ENCODE data around the gene KRT86.

The KRT86 gene

GRCh38 chr12:52243259-52243855 is 31.1 kb upstream of the KRT86 start:
- Mint-ChIP-seq H3K27ac (peak overlapping the region; percentile 61 to 89 (median 87)), H3K9me3 (no peaks in the 10 kb centered on the region), H3K4me3 (no peak overlapping the region), H3K27me3 (ENCODE audit: low read depth) (peaks cover 56% of the 10 kb centered on the region), H3K36me3 (ENCODE audit: low read depth) (no peaks in the 10 kb centered on the region), H3K4me1 (peaks cover 43% of the 10 kb centered on the region)
- TF ChIP-seq, protein P1, sequence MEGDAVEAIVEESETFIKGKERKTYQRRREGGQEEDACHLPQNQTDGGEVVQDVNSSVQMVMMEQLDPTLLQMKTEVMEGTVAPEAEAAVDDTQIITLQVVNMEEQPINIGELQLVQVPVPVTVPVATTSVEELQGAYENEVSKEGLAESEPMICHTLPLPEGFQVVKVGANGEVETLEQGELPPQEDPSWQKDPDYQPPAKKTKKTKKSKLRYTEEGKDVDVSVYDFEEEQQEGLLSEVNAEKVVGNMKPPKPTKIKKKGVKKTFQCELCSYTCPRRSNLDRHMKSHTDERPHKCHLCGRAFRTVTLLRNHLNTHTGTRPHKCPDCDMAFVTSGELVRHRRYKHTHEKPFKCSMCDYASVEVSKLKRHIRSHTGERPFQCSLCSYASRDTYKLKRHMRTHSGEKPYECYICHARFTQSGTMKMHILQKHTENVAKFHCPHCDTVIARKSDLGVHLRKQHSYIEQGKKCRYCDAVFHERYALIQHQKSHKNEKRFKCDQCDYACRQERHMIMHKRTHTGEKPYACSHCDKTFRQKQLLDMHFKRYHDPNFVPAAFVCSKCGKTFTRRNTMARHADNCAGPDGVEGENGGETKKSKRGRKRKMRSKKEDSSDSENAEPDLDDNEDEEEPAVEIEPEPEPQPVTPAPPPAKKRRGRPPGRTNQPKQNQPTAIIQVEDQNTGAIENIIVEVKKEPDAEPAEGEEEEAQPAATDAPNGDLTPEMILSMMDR (IDR thresholded peaks at IDR 0.05; ENCODE audit: unreplicated experiment in 3 of 3): no peak

- Mint-ChIP-seq H3K4me1 (peaks cover 47% of the 10 kb centered on the region), H3K27me3 (ENCODE audit: low read depth) (peaks cover 55% of the 10 kb centered on the region), H3K9me3 (no peaks in the 10 kb centered on the region), H3K27ac (peak overlapping the region; percentile 61 to 89 (median 87)), H3K4me3 (no peak overlapping the region), H3K36me3 (ENCODE audit: low read depth) (no peaks in the 10 kb centered on the region)
- TF ChIP-seq, protein P1 (IDR thresholded peaks at IDR 0.05; ENCODE audit: unreplicated experiment in 3 of 3): no peak
Observed at GRCh38 chr12:52243856-52244614, 30.4 kb upstream of the KRT86 start.

DNA sequence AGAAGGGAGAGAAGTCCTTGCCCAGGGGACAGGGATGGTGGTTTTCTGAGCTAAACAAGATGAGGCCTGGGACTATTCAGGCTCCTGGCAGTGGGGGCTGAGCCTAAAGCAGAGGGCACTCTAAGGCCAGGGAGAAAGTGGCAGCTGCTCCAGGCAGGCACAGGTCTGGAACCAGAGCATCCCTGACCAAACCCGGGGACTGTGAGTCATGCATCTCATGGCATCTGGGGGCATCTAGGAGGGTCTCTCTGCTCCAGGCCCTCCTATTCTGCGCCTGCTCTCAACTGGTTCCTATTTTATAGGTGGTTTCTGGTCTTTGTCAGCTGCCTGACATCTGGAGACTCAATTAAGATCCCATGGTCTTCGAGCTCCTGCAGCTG is 29.8 kb upstream of the KRT86 start:
- TF ChIP-seq, protein P1 (IDR thresholded peaks at IDR 0.05; ENCODE audit: unreplicated experiment in 3 of 3): no peak
- Mint-ChIP-seq H3K27me3 (ENCODE audit: low read depth) (peaks cover 55% of the 10 kb centered on the region), H3K4me3 (no peak overlapping the region), H3K27ac (peak overlapping the region; percentile 61 to 89 (median 87)), H3K36me3 (ENCODE audit: low read depth) (no peaks in the 10 kb centered on the region), H3K4me1 (peaks cover 48% of the 10 kb centered on the region), H3K9me3 (no peaks in the 10 kb centered on the region)

GRCh38 chr12:52245259-52245961 is 29.0 kb upstream of the KRT86 start:
- H3K27ac Mint-ChIP-seq: peak overlapping the region in 1 of 3 experiments; percentile 87
- H3K4me1 Mint-ChIP-seq: peaks cover 48% of the 10 kb centered on the region
- H3K9me3 Mint-ChIP-seq: no peaks in the 10 kb centered on the region
- no peak overlapping the region for H3K4me3 Mint-ChIP-seq
- TF ChIP-seq, protein P1 (IDR thresholded peaks at IDR 0.05; ENCODE audit: unreplicated experiment in 3 of 3): no peak
- peaks cover 60% of the 10 kb centered on the region for H3K27me3 Mint-ChIP-seq (ENCODE audit: low read depth)
- no peaks in the 10 kb centered on the region for H3K36me3 Mint-ChIP-seq (ENCODE audit: low read depth)

DNA sequence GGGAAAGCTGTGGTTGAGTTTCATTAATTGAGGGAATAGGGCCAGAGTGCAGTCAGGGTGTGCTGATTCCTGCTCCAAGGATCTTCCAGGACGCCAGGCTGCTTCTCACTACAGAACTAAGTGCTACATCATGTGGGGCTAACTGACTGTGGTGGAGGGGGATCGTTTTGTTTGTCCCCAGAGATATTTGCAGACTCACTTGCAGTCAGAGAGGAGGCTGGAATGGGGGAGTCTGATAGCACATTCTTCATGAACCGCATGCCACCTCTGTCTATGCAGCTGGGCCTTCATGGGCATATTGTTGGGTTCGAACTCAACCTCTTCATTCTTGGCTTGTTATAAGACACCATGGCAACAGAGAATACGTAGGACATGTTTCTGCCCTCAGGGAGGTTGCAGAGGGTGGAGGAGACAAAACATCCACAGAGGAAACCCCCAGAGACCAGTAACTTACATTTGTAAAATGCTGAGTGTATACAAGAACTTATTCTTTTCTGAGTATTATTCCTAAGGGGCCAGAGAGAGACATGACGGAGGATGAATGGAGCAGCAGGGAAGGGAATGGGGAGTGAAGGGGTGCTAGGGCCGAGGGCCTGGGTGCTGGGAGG is 28.4 kb upstream of the KRT86 start:
- H3K4me3 Mint-ChIP-seq: no peak overlapping the region
- H3K27ac Mint-ChIP-seq: no peak overlapping the region
- H3K4me1 Mint-ChIP-seq: peaks cover 48% of the 10 kb centered on the region
- H3K27me3 Mint-ChIP-seq (ENCODE audit: low read depth): peaks cover 66% of the 10 kb centered on the region
- TF ChIP-seq, protein P1 (IDR thresholded peaks at IDR 0.05; ENCODE audit: unreplicated experiment in 3 of 3): no peak
- no peaks in the 10 kb centered on the region for H3K36me3 Mint-ChIP-seq (ENCODE audit: low read depth)
- H3K9me3 Mint-ChIP-seq: no peaks in the 10 kb centered on the region
